Muscle of back (tissue), 11 donors: ENCODE results near the gene MAP3K10. TPM values are rescaled to one million over a fixed set of nuclear protein-coding genes. Genes with fewer than 3 reads are reported as not detected.

Source experiments
- DNase-seq, 3 donors: peaks; one replicate each; pipeline versions ENCODE4 v3.0.0 to v3.0.0-alpha.2; 2013
- polyA plus RNA-seq, 10 donors: library from polyadenylated mRNA; unstranded; fragments of 120-200 nt; gene quantifications; one replicate each; pipeline ENCODE4 v1.2.1, GENCODE V29; 2013; ENCODE audit not compliant: insufficient read length in 10 of 10

MAP3K10 gene
- polyA plus RNA-seq, 10 donors = 6.0 to 12.5 (median 9.3) TPM

GRCh38 chr19:40249781-40250180 is 58.6 kb downstream of the MAP3K10 start:
- no peak for DNase-seq

GRCh38 chr19:40251244-40251643 is 60.0 kb downstream of the MAP3K10 start:
- no peak for DNase-seq

GRCh38 chr19:40251991-40252390 is 60.8 kb downstream of the MAP3K10 start:
- DNase-seq = no peak

GRCh38 chr19:40252395-40252794 is 61.2 kb downstream of the MAP3K10 start:
- DNase-seq = no peak

- DNase-seq = no peak
These were observed 62.4 kb downstream of the MAP3K10 start for GRCh38 chr19:40253611-40254092.

GRCh38 chr19:40254714-40255418 is 63.6 kb downstream of the MAP3K10 start:
- DNase-seq = no peak

- no peak for DNase-seq
These were observed 64.5 kb downstream of the MAP3K10 start for GRCh38 chr19:40255619-40256166.

- DNase-seq = no peak
These were observed 65.3 kb downstream of the MAP3K10 start for GRCh38 chr19:40256512-40256911.

- no peak for DNase-seq
These were observed 65.9 kb downstream of the MAP3K10 start for GRCh38 chr19:40257096-40257517.

- DNase-seq = no peak
These were observed 70.4 kb downstream of the MAP3K10 start for GRCh38 chr19:40261631-40262030.

GRCh38 chr19:40262422-40262821 is 71.2 kb downstream of the MAP3K10 start:
- DNase-seq = no peak

GRCh38 chr19:40263440-40264313 is 72.5 kb downstream of the MAP3K10 start:
- DNase-seq = no peak

GRCh38 chr19:40264314-40265054 is 73.3 kb downstream of the MAP3K10 start:
- DNase-seq = no peak

Other genes with a start within 250 kb of the MAP3K10 start
- 10 to 100 TPM; 46.0 to 62.9 (median 54.0) TPM for gene PSMC4, start 220.3 kb upstream of the MAP3K10 start, polyA plus RNA-seq
- 1 to 10 TPM; 2.5 to 6.3 (median 3.9) TPM for gene ZNF546, start 194.4 kb upstream of the MAP3K10 start, polyA plus RNA-seq
- 10 to 100 TPM in 6 of 10 donors, 1 to 10 TPM in 4; 6.6 to 16.2 (median 10.4) TPM for gene ZNF780B, start 135.2 kb upstream of the MAP3K10 start, polyA plus RNA-seq
- 10 to 100 TPM in 1 of 10 donors, 1 to 10 TPM in 9; 6.7 to 10.4 (median 8.4) TPM for gene ZNF780A, start 100.5 kb upstream of the MAP3K10 start, polyA plus RNA-seq
- under 1 TPM in 5 of 10 donors, not detected in 5; 0.05 to 0.27 (median 0.14) TPM for gene TTC9B, start 27.0 kb downstream of the MAP3K10 start, polyA plus RNA-seq
- gene CCNP, start 35.3 kb downstream of the MAP3K10 start, polyA plus RNA-seq = under 1 TPM in 9 of 10 donors, not detected in 1; 0.19 to 0.47 (median 0.34) TPM
- gene AKT2, start 93.9 kb downstream of the MAP3K10 start, polyA plus RNA-seq = 100 to 1,000 TPM; 136 to 204 (median 166) TPM
- gene C19orf47, start 157.0 kb downstream of the MAP3K10 start, polyA plus RNA-seq = 10 to 100 TPM; 44.0 to 71.9 (median 60.8) TPM
- 100 to 1,000 TPM; 169 to 268 (median 209) TPM for gene PLD3, start 157.3 kb downstream of the MAP3K10 start, polyA plus RNA-seq
- gene HIPK4, start 198.8 kb downstream of the MAP3K10 start, polyA plus RNA-seq = 1 to 10 TPM in 9 of 10 donors, under 1 TPM in 1; 0.68 to 1.7 (median 1.4) TPM
- 1 to 10 TPM; 6.0 to 9.0 (median 7.5) TPM for gene PRX, start 222.0 kb downstream of the MAP3K10 start, polyA plus RNA-seq
- 1 to 10 TPM; 4.2 to 7.7 (median 6.2) TPM for gene SERTAD1, start 234.6 kb downstream of the MAP3K10 start, polyA plus RNA-seq